Measurements from ENCODE around the gene OLA1.

The OLA1 gene

DNA sequence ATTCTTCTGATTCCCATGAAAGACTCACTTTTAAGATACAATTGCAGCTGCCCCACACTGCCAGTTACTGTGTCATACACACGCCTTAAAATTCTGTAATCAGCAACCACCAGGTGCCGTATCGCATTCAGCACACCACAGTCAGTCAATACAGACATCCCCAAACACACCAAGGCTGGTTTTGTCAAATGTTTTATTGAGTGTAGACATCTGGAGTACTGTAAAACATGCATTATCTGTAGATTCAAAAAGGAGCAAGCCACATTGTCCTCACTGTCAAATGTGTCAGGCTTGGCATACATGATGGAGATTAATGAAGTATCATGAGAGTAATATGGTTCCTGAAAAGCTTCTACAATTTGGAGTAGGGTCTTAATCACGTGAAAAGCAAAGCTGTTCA lies 173.5 kb downstream of the OLA1 start:
- TF ChIP-seq, protein P1, sequence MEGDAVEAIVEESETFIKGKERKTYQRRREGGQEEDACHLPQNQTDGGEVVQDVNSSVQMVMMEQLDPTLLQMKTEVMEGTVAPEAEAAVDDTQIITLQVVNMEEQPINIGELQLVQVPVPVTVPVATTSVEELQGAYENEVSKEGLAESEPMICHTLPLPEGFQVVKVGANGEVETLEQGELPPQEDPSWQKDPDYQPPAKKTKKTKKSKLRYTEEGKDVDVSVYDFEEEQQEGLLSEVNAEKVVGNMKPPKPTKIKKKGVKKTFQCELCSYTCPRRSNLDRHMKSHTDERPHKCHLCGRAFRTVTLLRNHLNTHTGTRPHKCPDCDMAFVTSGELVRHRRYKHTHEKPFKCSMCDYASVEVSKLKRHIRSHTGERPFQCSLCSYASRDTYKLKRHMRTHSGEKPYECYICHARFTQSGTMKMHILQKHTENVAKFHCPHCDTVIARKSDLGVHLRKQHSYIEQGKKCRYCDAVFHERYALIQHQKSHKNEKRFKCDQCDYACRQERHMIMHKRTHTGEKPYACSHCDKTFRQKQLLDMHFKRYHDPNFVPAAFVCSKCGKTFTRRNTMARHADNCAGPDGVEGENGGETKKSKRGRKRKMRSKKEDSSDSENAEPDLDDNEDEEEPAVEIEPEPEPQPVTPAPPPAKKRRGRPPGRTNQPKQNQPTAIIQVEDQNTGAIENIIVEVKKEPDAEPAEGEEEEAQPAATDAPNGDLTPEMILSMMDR (IDR thresholded peaks at IDR 0.05): no peak
- no peaks in the 10 kb centered on the region for H3K79me2 ChIP-seq
- H3K4me3 ChIP-seq (ENCODE audit: low read depth, low read length): no peak overlapping the region
- peaks cover 10% of the 10 kb centered on the region for H3K4me1 ChIP-seq
- no peaks in the 10 kb centered on the region for H3K9me3 ChIP-seq (ENCODE audit: control insufficient read depth, low read length)
- no peak overlapping the region for H3K4me2 ChIP-seq (ENCODE audit: low read length)
- H3K27ac ChIP-seq: no peak overlapping the region
- H3K36me3 ChIP-seq (ENCODE audit: control insufficient read depth, insufficient read depth, low read length): no peaks in the 10 kb centered on the region
- H2AFZ ChIP-seq: no peak overlapping the region
- no peaks in the 10 kb centered on the region for H3K27me3 ChIP-seq (ENCODE audit: control insufficient read depth, insufficient read depth, low read length)
- H3K9ac ChIP-seq: no peak overlapping the region

DNA sequence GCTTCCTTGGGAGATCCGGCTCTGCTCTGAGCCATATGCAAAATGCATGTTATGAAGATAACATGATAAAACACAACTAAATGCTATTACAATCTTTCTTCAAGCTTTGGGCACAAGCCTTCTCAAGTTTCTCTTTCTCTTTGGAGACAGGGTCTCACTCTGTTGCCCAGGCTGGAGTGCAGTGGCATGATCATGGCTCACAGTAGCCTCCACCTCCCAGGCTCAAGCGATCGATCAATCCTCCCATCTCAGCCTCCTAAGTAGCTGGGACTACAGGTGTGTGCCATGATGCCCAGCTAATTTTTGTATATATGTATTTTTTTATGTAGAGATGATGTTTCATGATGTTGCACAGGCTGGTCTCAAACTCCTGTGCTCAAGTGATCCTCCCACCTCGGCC lies 175.5 kb downstream of the OLA1 start:
- no peaks in the 10 kb centered on the region for H3K79me2 ChIP-seq
- TF ChIP-seq, protein P1 (IDR thresholded peaks at IDR 0.05): no peak
- H3K36me3 ChIP-seq (ENCODE audit: control insufficient read depth, insufficient read depth, low read length): no peaks in the 10 kb centered on the region
- no peak overlapping the region for H3K27ac ChIP-seq
- H3K4me1 ChIP-seq: peaks cover 4% of the 10 kb centered on the region
- H3K4me2 ChIP-seq (ENCODE audit: low read length): no peak overlapping the region
- H3K9me3 ChIP-seq (ENCODE audit: control insufficient read depth, low read length): no peaks in the 10 kb centered on the region
- no peak overlapping the region for H3K9ac ChIP-seq
- H2AFZ ChIP-seq: no peak overlapping the region
- no peaks in the 10 kb centered on the region for H3K27me3 ChIP-seq (ENCODE audit: control insufficient read depth, insufficient read depth, low read length)
- H3K4me3 ChIP-seq (ENCODE audit: low read depth, low read length): no peak overlapping the region

DNA sequence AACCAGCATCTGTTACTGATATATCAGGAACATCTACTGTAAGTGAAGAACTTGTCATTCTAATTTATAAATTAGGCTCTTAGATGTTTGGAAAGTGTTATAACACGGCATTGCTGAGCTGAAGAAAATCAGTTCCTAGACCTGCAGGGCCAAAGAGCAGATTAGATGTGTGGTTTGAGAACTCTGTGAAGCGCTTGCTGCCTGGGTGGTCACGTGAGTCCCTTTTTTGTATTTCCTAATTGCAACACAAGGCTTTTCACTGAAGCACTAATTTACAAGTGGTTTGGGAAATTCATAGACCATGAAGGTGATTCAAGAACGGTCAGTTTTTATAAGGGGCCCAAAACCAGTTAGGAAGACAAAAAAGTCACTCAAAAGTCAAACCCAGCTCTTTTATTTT lies 176.3 kb downstream of the OLA1 start:
- H3K4me1 ChIP-seq: peaks cover 4% of the 10 kb centered on the region
- no peaks in the 10 kb centered on the region for H3K79me2 ChIP-seq
- H3K9ac ChIP-seq: no peak overlapping the region
- H3K27ac ChIP-seq: no peak overlapping the region
- H3K4me3 ChIP-seq (ENCODE audit: low read depth, low read length): no peak overlapping the region
- no peaks in the 10 kb centered on the region for H3K27me3 ChIP-seq (ENCODE audit: control insufficient read depth, insufficient read depth, low read length)
- no peaks in the 10 kb centered on the region for H3K9me3 ChIP-seq (ENCODE audit: control insufficient read depth, low read length)
- H3K4me2 ChIP-seq (ENCODE audit: low read length): no peak overlapping the region
- no peaks in the 10 kb centered on the region for H3K36me3 ChIP-seq (ENCODE audit: control insufficient read depth, insufficient read depth, low read length)
- no peak overlapping the region for H2AFZ ChIP-seq
- TF ChIP-seq, protein P1 (IDR thresholded peaks at IDR 0.05): no peak

DNA sequence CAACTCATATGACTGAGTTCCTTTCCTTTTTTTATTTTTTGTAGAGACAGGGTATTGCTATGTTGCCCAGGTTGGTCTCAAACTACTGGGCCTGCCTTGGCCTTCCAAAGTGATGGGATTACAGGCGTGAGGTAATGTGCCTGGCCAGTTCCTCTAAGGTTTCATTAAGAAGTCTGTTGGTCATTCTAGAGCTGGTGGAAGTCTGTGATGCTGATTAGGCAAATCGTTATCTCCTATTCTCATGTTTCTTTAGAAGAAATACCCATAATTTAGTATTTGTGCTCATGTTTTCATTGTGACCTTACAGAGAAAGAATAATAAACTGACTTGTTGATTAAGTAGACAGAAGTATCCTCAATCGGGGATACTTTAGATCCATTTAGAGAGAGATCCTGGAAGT lies 177.0 kb downstream of the OLA1 start:
- Histone ChIP-seq H3K4me3 (ENCODE audit: low read depth, low read length) (no peak overlapping the region), H3K36me3 (ENCODE audit: control insufficient read depth, insufficient read depth, low read length) (no peaks in the 10 kb centered on the region), H3K9me3 (ENCODE audit: control insufficient read depth, low read length) (no peaks in the 10 kb centered on the region), H2AFZ (no peak overlapping the region), H3K27ac (no peak overlapping the region), H3K4me1 (peaks cover 4% of the 10 kb centered on the region), H3K4me2 (ENCODE audit: low read length) (no peak overlapping the region), H3K9ac (no peak overlapping the region), H3K79me2 (no peaks in the 10 kb centered on the region), H3K27me3 (ENCODE audit: control insufficient read depth, insufficient read depth, low read length) (no peaks in the 10 kb centered on the region)
- TF ChIP-seq, protein P1 (IDR thresholded peaks at IDR 0.05): no peak

DNA sequence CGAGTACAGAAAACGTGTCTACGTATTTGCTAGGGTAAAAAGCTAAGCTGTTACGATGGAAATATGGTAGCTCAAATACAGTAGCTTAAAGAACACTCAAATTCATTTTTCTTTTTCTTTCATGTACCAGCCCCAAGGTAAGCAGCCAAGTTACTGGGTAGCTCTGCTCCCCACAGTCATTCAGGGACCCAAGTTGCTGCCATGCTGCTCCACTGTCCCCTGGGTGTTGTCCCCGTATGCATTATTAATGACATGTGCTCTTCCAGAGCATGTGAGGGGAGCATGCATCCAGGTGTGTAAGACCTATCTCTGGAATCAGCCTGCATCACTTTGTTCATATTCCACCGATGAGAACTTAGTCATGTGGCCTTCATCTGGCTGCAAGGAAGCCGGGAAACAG lies 178.1 kb downstream of the OLA1 start:
- H3K9ac ChIP-seq: no peak overlapping the region
- H3K4me3 ChIP-seq (ENCODE audit: low read depth, low read length): no peak overlapping the region
- H3K9me3 ChIP-seq (ENCODE audit: control insufficient read depth, low read length): no peaks in the 10 kb centered on the region
- H2AFZ ChIP-seq: no peak overlapping the region
- no peak overlapping the region for H3K4me2 ChIP-seq (ENCODE audit: low read length)
- H3K27me3 ChIP-seq (ENCODE audit: control insufficient read depth, insufficient read depth, low read length): no peaks in the 10 kb centered on the region
- H3K36me3 ChIP-seq (ENCODE audit: control insufficient read depth, insufficient read depth, low read length): no peaks in the 10 kb centered on the region
- peaks cover 4% of the 10 kb centered on the region for H3K4me1 ChIP-seq
- TF ChIP-seq, protein P1 (IDR thresholded peaks at IDR 0.05): no peak
- no peak overlapping the region for H3K27ac ChIP-seq
- H3K79me2 ChIP-seq: no peaks in the 10 kb centered on the region

Data from parathyroid adenoma (tissue), 2 donors.